GM19025 (cell line): ENCODE results near the gene TMEM17.
A peak's percentile ranks its signal among the peaks of the same experiment; 100 is the strongest.

Experiments used
- ATAC-seq: cut with Tn5 transposase; IDR thresholded peaks from one replicate; pipeline ENCODE4 v1.9.1; 2021; ENCODE audit warnings: mild to moderate bottlenecking, low read depth, moderate library complexity; ENCODE audit not compliant: unreplicated experiment

The TMEM17 gene

GRCh38 chr2:62458206-62458641 lies 47.8 kb downstream of the TMEM17 start:
- ATAC-seq, result no peak

GRCh38 chr2:62457556-62457955 lies 48.4 kb downstream of the TMEM17 start:
- no peak for ATAC-seq

- peak; percentile 93 for ATAC-seq
Measured at GRCh38 chr2:62456721-62457539, 49.1 kb downstream of the TMEM17 start.

- no peak for ATAC-seq
Measured at GRCh38 chr2:62455957-62456692, 49.9 kb downstream of the TMEM17 start.

- ATAC-seq, result no peak
Measured at GRCh38 chr2:62453955-62454354, 52.0 kb downstream of the TMEM17 start.

GRCh38 chr2:62452701-62453454 lies 53.1 kb downstream of the TMEM17 start:
- no peak for ATAC-seq

GRCh38 chr2:62450716-62451191 lies 55.2 kb downstream of the TMEM17 start:
- no peak for ATAC-seq
